ENCODE data around the gene RIMS4.

RIMS4 gene

GRCh38 chr20:44711237-44711636 lies 99.1 kb downstream of the RIMS4 start:
- H3K4me3 ChIP-seq = no peak overlapping the region
- no peak overlapping the region for H3K27ac ChIP-seq

DNA sequence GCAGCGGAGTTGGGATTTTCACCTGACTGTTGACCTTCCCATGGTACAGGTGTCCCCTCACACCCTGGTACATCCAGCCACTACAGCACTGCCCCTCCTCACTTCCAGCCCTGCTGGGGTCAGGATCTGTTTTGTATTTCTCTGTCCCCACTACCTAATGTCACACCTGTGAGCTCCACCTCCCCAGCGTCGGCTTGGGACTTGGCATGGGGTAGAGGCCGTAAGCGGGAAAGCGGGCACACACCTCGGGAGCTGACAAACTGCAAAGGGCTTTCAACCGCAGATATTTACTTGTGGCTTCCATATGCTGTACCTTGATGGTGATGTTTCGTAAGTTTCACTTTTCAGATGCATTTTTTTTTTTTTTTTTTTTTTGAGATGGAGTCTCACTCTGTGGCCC lies 100.5 kb downstream of the RIMS4 start:
- no peak overlapping the region for H3K27ac ChIP-seq
- no peak overlapping the region for H3K4me3 ChIP-seq

GRCh38 chr20:44709380-44709779 lies 101.0 kb downstream of the RIMS4 start:
- Histone ChIP-seq H3K4me3 (no peak overlapping the region), H3K27ac (no peak overlapping the region)

DNA sequence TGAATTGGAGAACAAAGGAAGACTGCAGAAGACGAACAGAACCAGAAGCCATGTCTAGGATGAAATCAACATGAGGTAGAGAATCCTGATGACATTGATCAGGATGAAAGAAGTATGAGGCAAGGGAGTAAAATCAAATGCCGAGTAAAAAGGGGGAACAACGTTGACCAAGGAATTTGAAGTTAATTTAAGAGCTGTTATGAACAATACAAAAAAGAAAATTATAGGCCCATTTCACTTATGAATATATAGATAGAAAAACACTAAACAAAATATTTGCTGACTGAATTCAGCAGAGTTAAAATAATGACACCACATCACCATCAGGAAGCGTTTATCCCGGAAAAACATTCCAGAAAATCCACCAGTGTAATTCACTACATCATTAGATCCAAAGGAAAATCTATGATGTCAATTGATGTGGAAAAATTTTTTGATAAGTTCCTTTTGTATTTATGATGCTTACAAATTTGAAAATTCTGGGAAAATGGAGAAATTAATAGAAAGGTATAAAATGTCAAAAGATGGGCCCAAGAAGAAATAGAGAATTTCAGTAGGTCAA lies 103.2 kb downstream of the RIMS4 start:
- Histone ChIP-seq H3K4me3 (no peak overlapping the region), H3K27ac (peak overlapping the region in 13 of 21 experiments; percentile 8 to 76 (median 56))

GRCh38 chr20:44706301-44707017 lies 103.9 kb downstream of the RIMS4 start:
- H3K27ac ChIP-seq = peak overlapping the region in 13 of 21 experiments; percentile 8 to 85 (median 63)
- no peak overlapping the region for H3K4me3 ChIP-seq

GRCh38 chr20:44705364-44706094 lies 104.8 kb downstream of the RIMS4 start:
- peak overlapping the region in 13 of 21 experiments; percentile 22 to 85 (median 56) for H3K27ac ChIP-seq

DNA sequence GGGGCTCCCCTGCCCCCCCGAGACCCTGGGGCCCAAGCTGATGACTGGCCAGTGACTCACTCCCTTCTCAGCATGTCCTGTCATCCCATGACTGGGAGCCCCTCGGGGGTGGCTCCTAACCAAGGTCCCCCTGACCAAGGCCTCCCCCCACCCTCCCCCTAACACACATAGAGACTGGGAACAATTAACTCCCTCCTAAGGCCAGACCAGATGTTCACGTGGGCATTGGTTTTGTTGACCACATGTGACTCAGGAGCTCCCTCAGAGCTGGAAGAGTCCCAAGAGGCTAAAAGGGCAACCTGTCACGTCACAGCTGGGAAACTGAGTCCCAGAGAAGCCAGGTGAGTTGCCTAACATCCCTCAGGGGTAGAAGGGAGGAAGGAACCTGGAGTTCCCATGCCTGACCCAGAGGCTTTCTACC lies 105.8 kb downstream of the RIMS4 start:
- H3K4me3 ChIP-seq = no peak overlapping the region
- H3K27ac ChIP-seq = peak overlapping the region in 15 of 21 experiments; percentile 20 to 85 (median 61)

More at GRCh38 chr20:44705364-44706094, 104.8 kb downstream of the RIMS4 start:
- H3K4me3 ChIP-seq = no peak overlapping the region

DNA sequence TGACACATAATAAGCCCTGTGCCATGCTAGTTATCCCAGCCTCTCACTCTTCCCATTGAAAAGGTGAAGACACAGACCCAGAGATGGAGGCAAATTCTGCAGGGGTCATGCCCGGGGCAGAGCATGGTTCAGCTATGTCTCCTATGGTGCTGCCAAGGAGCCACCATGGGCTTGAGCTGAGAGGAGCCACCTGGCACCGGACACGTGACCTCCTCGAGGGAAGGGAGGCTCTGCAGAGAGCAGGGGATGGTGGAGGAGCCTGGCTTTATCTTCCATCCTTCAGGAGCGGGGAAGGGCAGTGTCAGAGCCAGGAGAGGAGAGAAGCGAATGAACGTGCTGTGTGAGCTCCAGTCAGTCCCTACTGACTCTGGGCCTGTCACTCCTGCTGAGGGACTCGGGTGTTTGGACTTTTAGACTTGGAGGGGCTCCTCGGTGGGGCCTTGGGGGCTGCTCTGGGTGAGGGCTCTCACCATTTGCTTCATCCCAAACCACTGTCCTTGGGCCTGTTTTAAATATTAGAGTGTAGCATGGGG lies 106.3 kb downstream of the RIMS4 start:
- Histone ChIP-seq H3K4me3 (no peak overlapping the region), H3K27ac (peak overlapping the region in 18 of 21 experiments; percentile 11 to 85 (median 64))

DNA sequence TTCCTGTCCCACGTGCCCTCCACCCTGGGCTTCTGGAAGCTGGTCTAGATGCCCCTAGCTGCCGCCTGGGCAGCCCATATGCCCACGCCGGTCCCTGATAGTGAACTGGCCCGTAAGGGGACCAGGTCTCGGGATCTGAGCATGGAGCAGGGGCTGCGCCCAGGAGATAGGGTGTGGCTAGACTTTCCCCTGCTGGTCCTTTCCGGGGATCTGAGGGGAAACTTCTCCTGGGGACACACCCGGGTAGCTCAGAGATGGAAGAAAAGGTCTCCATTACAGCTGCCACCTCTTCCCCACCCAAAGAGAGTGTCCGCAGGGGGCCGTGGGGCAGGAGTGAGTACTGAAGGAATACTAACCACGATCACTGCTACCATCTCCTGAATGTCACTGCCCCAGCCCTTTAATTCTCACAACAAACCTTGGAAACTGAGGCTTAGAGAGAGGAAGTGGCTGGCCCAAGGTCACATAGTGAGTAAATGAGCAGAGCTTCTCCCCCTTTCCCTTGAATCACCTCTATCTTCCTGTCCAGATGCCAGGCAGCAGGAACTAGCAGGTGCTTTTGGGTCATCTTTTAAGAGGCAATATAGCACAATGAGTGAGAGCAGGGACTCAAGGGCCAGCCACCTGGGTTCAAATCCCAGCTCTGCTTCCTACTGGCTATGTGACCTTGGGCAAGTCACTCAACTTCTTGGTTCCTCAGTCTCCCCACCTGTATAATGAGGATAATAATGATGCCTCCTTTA lies 107.0 kb downstream of the RIMS4 start:
- H3K4me3 ChIP-seq = no peak overlapping the region

DNA sequence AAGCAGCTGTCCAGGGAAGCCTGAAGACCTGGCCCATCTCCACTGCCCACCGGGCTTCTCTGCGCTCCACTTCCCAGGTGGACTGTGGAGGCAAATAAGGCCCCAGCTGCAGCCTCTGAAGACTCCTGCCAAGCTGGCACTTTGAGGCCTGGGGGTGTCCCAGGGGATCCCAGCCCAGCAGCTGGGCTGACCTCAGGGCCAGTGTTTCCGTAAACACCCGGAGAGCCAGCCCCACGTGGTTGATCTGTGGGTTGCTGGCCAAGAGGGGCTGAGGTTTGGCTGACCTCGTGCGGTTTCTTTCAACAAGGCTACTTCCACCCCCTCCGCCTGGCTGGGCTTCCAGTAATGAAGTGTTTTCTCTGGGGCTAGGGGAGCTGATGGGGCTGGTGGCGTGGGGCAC lies 107.6 kb downstream of the RIMS4 start:
- no peak overlapping the region for H3K4me3 ChIP-seq
- H3K27ac ChIP-seq = peak overlapping the region in 17 of 21 experiments; percentile 4 to 85 (median 64)

More for the DNA sequence above, 107.0 kb downstream of the RIMS4 start:
- peak overlapping the region in 17 of 21 experiments; percentile 20 to 85 (median 65) for H3K27ac ChIP-seq

DNA sequence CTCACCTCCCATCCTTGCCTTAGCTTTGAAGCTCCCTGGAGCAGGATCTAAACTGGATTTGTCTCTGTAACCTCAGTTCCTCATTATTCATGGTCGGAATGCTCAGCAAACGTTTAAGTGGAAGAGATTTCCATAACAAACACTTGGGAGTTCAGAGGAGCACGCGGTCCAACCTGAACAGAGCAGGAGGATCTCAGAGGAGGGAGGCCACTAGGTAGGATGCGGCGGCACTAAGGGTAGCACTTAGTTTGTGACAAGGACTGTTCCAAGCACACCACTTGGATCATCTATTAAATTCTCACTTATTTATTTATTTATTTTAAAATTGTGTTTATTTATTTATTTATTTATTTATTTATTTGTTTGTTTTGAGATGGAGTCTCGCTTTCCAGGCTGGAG lies 108.5 kb downstream of the RIMS4 start:
- H3K27ac ChIP-seq = peak overlapping the region in 7 of 21 experiments; percentile 11 to 85 (median 57)

More for the DNA sequence above, 108.5 kb downstream of the RIMS4 start:
- no peak overlapping the region for H3K4me3 ChIP-seq

Measured in skin epidermis (tissue), 12 donors.